IMR-90 (cell line): ENCODE results near the gene DCTN5. TPM values are rescaled to one million over a fixed set of nuclear protein-coding genes. Genes with fewer than 3 reads are reported as not detected.

ENCODE experiments used
- ATAC-seq: fragments of 200-7000 bp; cut with Tn5 transposase; 2 replicates; pipeline ENCODE4 v1.9.1; 2020; ENCODE audit warnings: low read depth, mild to moderate bottlenecking, moderate library complexity
- BruUV-seq: library from RNA; stranded (reverse); fragments of 400-500 nt; replicated peaks from 2 replicates; lab custom pipeline; 2021; lab: Mats Ljungman, UMichigan
- CTCF ChIA-PET: fragments of 300-600 bp; formaldehyde crosslinking; extraction: SDS; loops from one replicate; lab custom pipeline; 2021; ENCODE audit warnings: antibody characterized with exemption; lab: Yijun Ruan, JAX
- POLR2A ChIA-PET: fragments of 300-600 bp; sonication (Branson Sonifier 250); formaldehyde crosslinking; loops from one replicate; lab custom pipeline; 2022; ENCODE audit warnings: antibody characterized with exemption; ENCODE audit not compliant: unreplicated experiment; lab: Charles Lee
- DNase-seq: peaks from one replicate; pipeline ENCODE4 v3.0.0; 2013
- H2AFZ ChIP-seq: replicated peaks from 2 replicates; pipeline ENCODE3; 2013; ENCODE audit warnings: low read length, mild to moderate bottlenecking; ENCODE audit not compliant: poor library complexity
- H2AK5ac ChIP-seq: 2 replicates; pipeline ENCODE4 v1.6.1; 2013; ENCODE audit warnings: low read depth, low read length, inconsistent platforms
- H2AK9ac ChIP-seq: replicated peaks from 2 replicates; pipeline ENCODE3; 2013; ENCODE audit warnings: mild to moderate bottlenecking, low read depth, low read length, moderate library complexity; ENCODE audit not compliant: poor library complexity
- H2BK120ac ChIP-seq: 2 replicates; pipeline ENCODE4 v1.6.1; 2013; ENCODE audit warnings: low read depth, low read length, inconsistent platforms
- H2BK15ac ChIP-seq: 3 replicates; pipeline ENCODE4 v1.6.1; 2013; ENCODE audit warnings: low read depth, low read length, inconsistent platforms
- H2BK20ac ChIP-seq: 2 replicates; pipeline ENCODE4 v1.6.1; 2013; ENCODE audit warnings: low read depth, mild to moderate bottlenecking, inconsistent platforms, low read length, moderate library complexity
- H2BK5ac ChIP-seq: 2 replicates; pipeline ENCODE4 v1.6.1; 2013; ENCODE audit warnings: mild to moderate bottlenecking, low read depth, low read length, inconsistent platforms; ENCODE audit not compliant: poor library complexity, severe bottlenecking
- H3K14ac ChIP-seq: replicated peaks from 2 replicates; pipeline ENCODE4 v1.6.1; 2013; ENCODE audit warnings: low read depth, low read length, inconsistent platforms
- H3K18ac ChIP-seq: 2 replicates; pipeline ENCODE4 v1.6.1; 2013; ENCODE audit warnings: low read depth, low read length, control low read depth
- H3K23ac ChIP-seq: 2 replicates; pipeline ENCODE4 v1.6.1; 2013; ENCODE audit warnings: low read depth, low read length, inconsistent platforms
- H3K27ac ChIP-seq: 2 replicates; pipeline ENCODE4 v1.5.1; 2013; ENCODE audit warnings: mild to moderate bottlenecking, control low read depth, low read length; ENCODE audit not compliant: insufficient read depth
- H3K27me3 ChIP-seq: 2 replicates; pipeline ENCODE4 v1.6.1; 2013; ENCODE audit warnings: low read length; ENCODE audit not compliant: control insufficient read depth, insufficient read depth
- H3K36me3 ChIP-seq: 2 replicates; pipeline ENCODE4 v1.6.1; 2013; ENCODE audit warnings: low read length, mixed read lengths; ENCODE audit not compliant: control insufficient read depth, insufficient read depth
- H3K4ac ChIP-seq: 2 replicates; pipeline ENCODE4 v1.6.1; 2013; ENCODE audit warnings: low read depth, low read length, inconsistent platforms
- H3K4me1 ChIP-seq: 2 replicates; pipeline ENCODE4 v1.6.1; 2013; ENCODE audit warnings: low read length, mixed read lengths; ENCODE audit not compliant: control insufficient read depth, insufficient read depth
- H3K4me2 ChIP-seq: 2 replicates; pipeline ENCODE4 v1.6.1; 2013; ENCODE audit warnings: low read depth, mild to moderate bottlenecking, control low read depth, low read length, moderate library complexity
- H3K4me3 ChIP-seq: 2 replicates; pipeline ENCODE4 v1.5.1; 2013; ENCODE audit warnings: low read depth, mild to moderate bottlenecking, control low read depth, low read length, moderate library complexity; ENCODE audit not compliant: insufficient read depth
- H3K56ac ChIP-seq: 2 replicates; pipeline ENCODE4 v1.6.1; 2013; ENCODE audit warnings: low read length, inconsistent platforms; ENCODE audit not compliant: insufficient read depth; ENCODE audit errors: extremely low read depth
- H3K79me1 ChIP-seq, 2 experiments: 2 replicates each; pipeline ENCODE4 v1.6.1; 2013; ENCODE audit warnings: low read length in 2 of 2, inconsistent platforms in 1 of 2, low read depth in 1 of 2
- H3K9ac ChIP-seq: 2 replicates; pipeline ENCODE4 v1.6.1; 2013; ENCODE audit warnings: low read depth, low read length, control low read depth
- H3K9me1 ChIP-seq: 2 replicates; pipeline ENCODE4 v1.6.1; 2013; ENCODE audit warnings: low read length, inconsistent platforms; ENCODE audit not compliant: insufficient read depth
- H3K9me3 ChIP-seq: 2 replicates; pipeline ENCODE4 v1.6.1; 2013; ENCODE audit warnings: low read length; ENCODE audit not compliant: control insufficient read depth, insufficient read depth
- H4K20me1 ChIP-seq: 2 replicates; pipeline ENCODE4 v1.6.1; 2013; ENCODE audit warnings: low read length, inconsistent platforms; ENCODE audit not compliant: insufficient read depth
- H4K5ac ChIP-seq: 2 replicates; pipeline ENCODE4 v1.6.1; 2013; ENCODE audit warnings: mild to moderate bottlenecking, low read depth, low read length, control low read depth
- H4K8ac ChIP-seq, 2 experiments: 2 replicates each; pipeline ENCODE4 v1.6.1; 2013; ENCODE audit warnings: low read depth in 2 of 2, low read length in 2 of 2, control low read depth in 1 of 2, inconsistent platforms in 1 of 2
- H4K91ac ChIP-seq: 2 replicates; pipeline ENCODE4 v1.6.1; 2013; ENCODE audit warnings: low read depth, low read length, inconsistent platforms; ENCODE audit not compliant: insufficient read depth
- BHLHE40 ChIP-seq: fragments of 150-350 bp; IDR thresholded peaks from 2 replicates; pipeline ENCODE4 v1.6.1; 2016; ENCODE audit warnings: mild to moderate bottlenecking, low read depth, low read length
- CEBPB ChIP-seq: IDR thresholded peaks from 2 replicates; pipeline ENCODE4 v1.6.1; 2012; ENCODE audit warnings: low read depth, low read length, improper control_type of control experiment
- CHD1 ChIP-seq: IDR thresholded peaks from 2 replicates; pipeline ENCODE4 v1.6.1; 2012; ENCODE audit warnings: low read depth, low read length, improper control_type of control experiment
- FOS ChIP-seq: fragments of 150-350 bp; IDR thresholded peaks from 2 replicates; pipeline ENCODE4 v1.6.1; 2016; ENCODE audit warnings: low read depth, low read length
- MAFK ChIP-seq: IDR thresholded peaks from 2 replicates; pipeline ENCODE4 v1.6.1; 2012; ENCODE audit warnings: low read depth, low read length, improper control_type of control experiment
- MAZ ChIP-seq: IDR thresholded peaks from 2 replicates; pipeline ENCODE4 v1.6.1; 2012; ENCODE audit warnings: low read depth, mild to moderate bottlenecking, low read length, improper control_type of control experiment, moderate library complexity, borderline replicate concordance
- MXI1 ChIP-seq: IDR thresholded peaks from 2 replicates; pipeline ENCODE4 v1.6.1; 2012; ENCODE audit warnings: low read depth, mild to moderate bottlenecking, low read length, moderate library complexity, borderline replicate concordance
- NFE2L2 ChIP-seq: fragments of 150-350 bp; IDR thresholded peaks from 2 replicates; pipeline ENCODE4 v1.6.1; 2016; ENCODE audit warnings: low read depth, mild to moderate bottlenecking, low read length
- POLR2A ChIP-seq: IDR thresholded peaks from 2 replicates; pipeline ENCODE4 v1.6.1; 2012; ENCODE audit warnings: mild to moderate bottlenecking, low read depth, low read length
- RAD21 ChIP-seq: IDR thresholded peaks from 2 replicates; pipeline ENCODE4 v1.6.1; 2012; ENCODE audit warnings: low read length, improper control_type of control experiment
- RCOR1 ChIP-seq: IDR thresholded peaks from 2 replicates; pipeline ENCODE4 v1.6.1; 2012; ENCODE audit warnings: mild to moderate bottlenecking, low read length, improper control_type of control experiment; ENCODE audit not compliant: insufficient replicate concordance
- RFX5 ChIP-seq: IDR thresholded peaks from 2 replicates; pipeline ENCODE4 v1.8.0; 2012; ENCODE audit warnings: low read depth, mild to moderate bottlenecking, low read length, moderate library complexity
- SMC3 ChIP-seq: fragments of 150-350 bp; IDR thresholded peaks from 2 replicates; pipeline ENCODE4 v1.6.1; 2016; ENCODE audit warnings: low read depth, mild to moderate bottlenecking, antibody characterized with exemption, low read length, moderate library complexity
- dilution Hi-C: fragments of 300-500 bp; cut with HindIII; formaldehyde crosslinking; loops from one replicate; pipeline ENCODE4 v1.14.3; 2018; ENCODE audit warnings: low sequenced_read_pairs; ENCODE audit not compliant: unreplicated experiment
- in situ Hi-C: fragments of 300-500 bp; cut with MboI; formaldehyde crosslinking; loops from 3 replicates; pipeline ENCODE4 v1.14.3; 2019; ENCODE audit warnings: low sequenced_read_pairs, inconsistent platforms, mixed read lengths
- intact Hi-C: fragments of 100-400 bp; cut with micrococcal nuclease; formaldehyde crosslinking; loops from 2 replicates; pipeline ENCODE4 v1.10.0; 2022
- polyA plus RNA-seq, 3 experiments: library from polyadenylated mRNA; depleted of rRNA; stranded (reverse); fragments of >200 nt; gene quantifications; 2 replicates each; pipeline ENCODE4 v1.2.3, GENCODE V29; 2012; ENCODE audit warnings: low replicate concordance in 1 of 3
- total RNA-seq: library from RNA; depleted of rRNA; stranded (reverse); fragments of >200 nt; gene quantifications from 2 replicates; pipeline ENCODE4 v1.2.3, GENCODE V29; 2012
- TF ChIP-seq, protein P1 (sequence below): fragments of 150-350 bp; IDR thresholded peaks from 2 replicates; pipeline ENCODE4 v1.6.1; 2017; ENCODE audit warnings: mild to moderate bottlenecking, antibody characterized with exemption, low read length, low read depth
- TF ChIP-seq, protein P2 (sequence below): fragments of 150-350 bp; IDR thresholded peaks from 2 replicates; pipeline ENCODE4 v1.6.1; 2016; ENCODE audit warnings: low read depth, mild to moderate bottlenecking, low read length, moderate library complexity, borderline replicate concordance
- TF ChIP-seq, protein P3 (sequence below): conservative IDR thresholded peaks from 2 replicates; pipeline ENCODE4 v1.5.1; 2012; ENCODE audit warnings: mild to moderate bottlenecking, low read depth, low read length, improper control_type of control experiment

Gene DCTN5
- total and polyA plus RNA-seq, 2 of the 4 experiments (the other 2 are of a cell fraction): 49.6 to 111 TPM

DNA sequence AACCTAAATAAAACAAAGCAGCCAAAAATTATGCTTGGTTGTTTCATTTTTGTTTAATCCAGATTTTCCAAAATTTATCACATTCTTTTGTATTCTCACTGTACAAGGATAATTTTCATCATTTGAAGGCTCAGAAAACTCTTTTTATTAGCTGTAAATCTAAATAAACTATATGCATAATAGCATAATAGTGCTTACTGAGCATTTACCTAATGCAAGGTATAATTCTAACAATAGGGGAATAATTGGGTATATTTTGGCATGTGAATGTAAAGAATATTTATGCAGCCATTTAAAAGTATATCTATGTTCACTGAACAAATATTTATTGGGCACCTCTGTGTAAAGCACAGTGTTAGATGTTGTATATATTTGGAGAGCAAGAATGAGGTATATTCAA is 17.2 kb upstream of the DCTN5 start:
- Histone ChIP-seq H2AK9ac (no peak overlapping the region), H3K4ac (no peak overlapping the region), H2BK120ac (no peak overlapping the region), H3K9me3 (no peaks in the 10 kb centered on the region), H2AFZ (no peak overlapping the region), H3K9me1 (no peaks in the 10 kb centered on the region), H2AK5ac (no peak overlapping the region), H3K18ac (no peak overlapping the region), H3K79me1 (no peaks in the 10 kb centered on the region), H3K27ac (no peak overlapping the region), H2BK20ac (no peak overlapping the region), H4K5ac (no peak overlapping the region), H3K56ac (no peak overlapping the region), H3K4me1 (no peaks in the 10 kb centered on the region), H4K20me1 (no peaks in the 10 kb centered on the region), H3K36me3 (peaks cover 27% of the 10 kb centered on the region), H4K91ac (no peak overlapping the region), H3K9ac (no peak overlapping the region), H3K23ac (no peak overlapping the region), H3K4me2 (no peak overlapping the region), H2BK5ac (no peak overlapping the region), H4K8ac (no peak overlapping the region), H3K4me3 (no peak overlapping the region), H3K27me3 (no peaks in the 10 kb centered on the region), H3K14ac (no peak overlapping the region), H2BK15ac (no peak overlapping the region)
- dilution Hi-C loops (no loop called here), intact Hi-C loops (no loop called here), in situ Hi-C loops (loop anchor here (5.0 kb wide), 1 partner anchor 52 kb away; no protein-coding TSS in a partner anchor)
- no peak for TF ChIP-seq RFX5
- TF ChIP-seq, protein P1, sequence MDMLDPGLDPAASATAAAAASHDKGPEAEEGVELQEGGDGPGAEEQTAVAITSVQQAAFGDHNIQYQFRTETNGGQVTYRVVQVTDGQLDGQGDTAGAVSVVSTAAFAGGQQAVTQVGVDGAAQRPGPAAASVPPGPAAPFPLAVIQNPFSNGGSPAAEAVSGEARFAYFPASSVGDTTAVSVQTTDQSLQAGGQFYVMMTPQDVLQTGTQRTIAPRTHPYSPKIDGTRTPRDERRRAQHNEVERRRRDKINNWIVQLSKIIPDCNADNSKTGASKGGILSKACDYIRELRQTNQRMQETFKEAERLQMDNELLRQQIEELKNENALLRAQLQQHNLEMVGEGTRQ: no peak
- TF ChIP-seq CEBPB: no peak
- TF ChIP-seq, protein P2, sequence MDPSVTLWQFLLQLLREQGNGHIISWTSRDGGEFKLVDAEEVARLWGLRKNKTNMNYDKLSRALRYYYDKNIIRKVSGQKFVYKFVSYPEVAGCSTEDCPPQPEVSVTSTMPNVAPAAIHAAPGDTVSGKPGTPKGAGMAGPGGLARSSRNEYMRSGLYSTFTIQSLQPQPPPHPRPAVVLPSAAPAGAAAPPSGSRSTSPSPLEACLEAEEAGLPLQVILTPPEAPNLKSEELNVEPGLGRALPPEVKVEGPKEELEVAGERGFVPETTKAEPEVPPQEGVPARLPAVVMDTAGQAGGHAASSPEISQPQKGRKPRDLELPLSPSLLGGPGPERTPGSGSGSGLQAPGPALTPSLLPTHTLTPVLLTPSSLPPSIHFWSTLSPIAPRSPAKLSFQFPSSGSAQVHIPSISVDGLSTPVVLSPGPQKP: no peak
- TF ChIP-seq RCOR1: no peak
- no peak for TF ChIP-seq MAZ
- no peak for TF ChIP-seq FOS
- TF ChIP-seq BHLHE40: no peak
- TF ChIP-seq MAFK: no peak
- no peak for TF ChIP-seq RAD21
- TF ChIP-seq SMC3: no peak
- no peak for TF ChIP-seq NFE2L2
- TF ChIP-seq, protein P3, sequence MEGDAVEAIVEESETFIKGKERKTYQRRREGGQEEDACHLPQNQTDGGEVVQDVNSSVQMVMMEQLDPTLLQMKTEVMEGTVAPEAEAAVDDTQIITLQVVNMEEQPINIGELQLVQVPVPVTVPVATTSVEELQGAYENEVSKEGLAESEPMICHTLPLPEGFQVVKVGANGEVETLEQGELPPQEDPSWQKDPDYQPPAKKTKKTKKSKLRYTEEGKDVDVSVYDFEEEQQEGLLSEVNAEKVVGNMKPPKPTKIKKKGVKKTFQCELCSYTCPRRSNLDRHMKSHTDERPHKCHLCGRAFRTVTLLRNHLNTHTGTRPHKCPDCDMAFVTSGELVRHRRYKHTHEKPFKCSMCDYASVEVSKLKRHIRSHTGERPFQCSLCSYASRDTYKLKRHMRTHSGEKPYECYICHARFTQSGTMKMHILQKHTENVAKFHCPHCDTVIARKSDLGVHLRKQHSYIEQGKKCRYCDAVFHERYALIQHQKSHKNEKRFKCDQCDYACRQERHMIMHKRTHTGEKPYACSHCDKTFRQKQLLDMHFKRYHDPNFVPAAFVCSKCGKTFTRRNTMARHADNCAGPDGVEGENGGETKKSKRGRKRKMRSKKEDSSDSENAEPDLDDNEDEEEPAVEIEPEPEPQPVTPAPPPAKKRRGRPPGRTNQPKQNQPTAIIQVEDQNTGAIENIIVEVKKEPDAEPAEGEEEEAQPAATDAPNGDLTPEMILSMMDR: no peak
- no peak for TF ChIP-seq POLR2A
- TF ChIP-seq CHD1: no peak
- no peak for TF ChIP-seq MXI1
- DNase-seq: no peak
- ChIA-PET POLR2A (no interaction called here), CTCF (no interaction called here)
- no peak for ATAC-seq
- no TSS peak for BruUV-seq
